A549 (cell line): Measurements from ENCODE around the gene VIM. TPM values are rescaled to one million over a fixed set of nuclear protein-coding genes. Genes with fewer than 3 reads are reported as not detected.
A peak's percentile ranks its signal among the peaks of the same experiment; 100 is the strongest.

Source experiments
- ATAC-seq, 2 experiments: fragments of 200-7000 bp in 1 of 2; fragments of >200 bp in 1 of 2; cut with Nextera tagmentation in 1 of 2; cut with Tn5 transposase in 1 of 2; 3 replicates each; pipeline versions ENCODE4 v1.8.0 to v1.9.1; 2018 to 2020; ENCODE audit warnings: mild to moderate bottlenecking in 1 of 2, moderate library complexity in 1 of 2
- CTCF ChIA-PET: fragments of 300-600 bp; sonication (Branson Sonifier 250); formaldehyde crosslinking; extraction: SDS; loops from one replicate; lab custom pipeline; 2021; ENCODE audit warnings: antibody characterized with exemption, inconsistent platforms; lab: Yijun Ruan, JAX
- POLR2A ChIA-PET: fragments of 350-600 bp; formaldehyde crosslinking; extraction: SDS; loops from one replicate; lab custom pipeline; 2021; ENCODE audit warnings: antibody characterized with exemption, inconsistent platforms; lab: Yijun Ruan, JAX
- DNase-seq, 2 experiments: peaks; one replicate each; pipeline versions ENCODE4 v3.0.0 to v3.0.0-alpha.2; 2011 to 2016; ENCODE audit warnings: low read depth in 1 of 2, low spot score in 1 of 2
- FAIRE-seq: peaks from 2 replicates; lab custom pipeline; 2011; peaks lifted over from hg19 to GRCh38; lab: Jason Lieb, UNC
- H3K27ac ChIP-seq, 2 experiments: fragments of >200 bp; sonication (Bioruptor Twin); formaldehyde crosslinking; 3 replicates each; pipeline ENCODE4 v1.5.1; 2016 to 2017
- H3K4me1 ChIP-seq: fragments of >200 bp; sonication (Bioruptor Twin); formaldehyde crosslinking; 3 replicates; pipeline ENCODE4 v1.6.1; 2016
- H3K4me2 ChIP-seq: fragments of >200 bp; sonication (Bioruptor Twin); formaldehyde crosslinking; 3 replicates; pipeline ENCODE4 v1.6.1; 2016
- H3K4me3 ChIP-seq: fragments of >200 bp; sonication (Bioruptor Twin); formaldehyde crosslinking; 3 replicates; pipeline ENCODE4 v1.5.1; 2016
- H3K9me3 ChIP-seq: fragments of >200 bp; sonication (Bioruptor Twin); formaldehyde crosslinking; 3 replicates; pipeline ENCODE4 v1.6.1; 2016
- BHLHE40 ChIP-seq: IDR thresholded peaks from 2 replicates; pipeline ENCODE4 v1.6.1; 2012; ENCODE audit warnings: low read depth, low read length, inconsistent platforms
- CBX2 ChIP-seq: fragments of 200-600 bp; sonication (generic); IDR thresholded peaks from 2 replicates; pipeline ENCODE4 v1.6.1; 2016; ENCODE audit warnings: low read depth, mild to moderate bottlenecking, borderline replicate concordance
- CBX8 ChIP-seq: fragments of 200-600 bp; sonication (generic); IDR thresholded peaks from 2 replicates; pipeline ENCODE4 v1.6.1; 2016
- E2F6 ChIP-seq: IDR thresholded peaks from 2 replicates; pipeline ENCODE4 v1.6.1; 2012; ENCODE audit warnings: low read depth, borderline replicate concordance
- FOSL2 ChIP-seq, 2 experiments: fragments of 450-650 bp in 1 of 2; fragments of >200 bp in 1 of 2; sonication (Bioruptor Twin) in 1 of 2; formaldehyde crosslinking; IDR thresholded peaks; 2 replicates each; pipeline versions ENCODE4 v1.5.0 to v1.6.1; 2016 to 2020; ENCODE audit warnings: mild to moderate bottlenecking in 1 of 2, moderate library complexity in 1 of 2
- HMGXB4 ChIP-seq: fragments of 250-450 bp; sonication (Bioruptor Pico); IDR thresholded peaks from 2 replicates; pipeline ENCODE4 v1.5.0; 2021; ENCODE audit warnings: mild to moderate bottlenecking, moderate library complexity, borderline replicate concordance
- MAZ ChIP-seq: fragments of 150-350 bp; IDR thresholded peaks from 2 replicates; pipeline ENCODE4 v1.6.1; 2014; ENCODE audit warnings: antibody characterized with exemption, low read depth, low read length, borderline replicate concordance
- MYC ChIP-seq: IDR thresholded peaks from 2 replicates; pipeline ENCODE4 v1.6.1; 2012; ENCODE audit warnings: mild to moderate bottlenecking, inconsistent platforms, low read length, improper control_type of control experiment, borderline replicate concordance
- NPAS2 ChIP-seq: fragments of 250-450 bp; sonication (Bioruptor Pico); IDR thresholded peaks from 2 replicates; pipeline ENCODE4 v1.8.0; 2022; ENCODE audit warnings: mild to moderate bottlenecking, moderate library complexity, borderline replicate concordance
- POLR2A ChIP-seq: IDR thresholded peaks from 2 replicates; pipeline ENCODE4 v1.6.1; 2012; ENCODE audit warnings: mild to moderate bottlenecking, low read length
- POLR2AphosphoS2 ChIP-seq: conservative IDR thresholded peaks from 2 replicates; pipeline ENCODE4 v1.6.1; 2012; ENCODE audit warnings: low read length, improper control_type of control experiment, inconsistent platforms
- RAD21 ChIP-seq, 2 experiments: fragments of >200 bp in 1 of 2; sonication (Bioruptor Twin) in 1 of 2; formaldehyde crosslinking in 1 of 2; IDR thresholded peaks in 1 of 2; conservative IDR thresholded peaks in 1 of 2; 2 replicates in 1 of 2; 3 replicates in 1 of 2; pipeline ENCODE4 v1.6.1; 2012 to 2018; ENCODE audit warnings: inconsistent platforms in 1 of 2
- RCOR1 ChIP-seq: fragments of 150-350 bp; IDR thresholded peaks from 2 replicates; pipeline ENCODE4 v1.6.1; 2014; ENCODE audit warnings: antibody characterized with exemption, low read length, low read depth
- RFX5 ChIP-seq: fragments of 450-650 bp; IDR thresholded peaks from 2 replicates; pipeline ENCODE4 v1.7.1; 2014; ENCODE audit warnings: antibody characterized with exemption, mild to moderate bottlenecking, moderate library complexity
- TFCP2L1 ChIP-seq: fragments of 250-450 bp; sonication (Bioruptor Pico); IDR thresholded peaks from 2 replicates; pipeline ENCODE4 v1.5.0; 2021; ENCODE audit warnings: mild to moderate bottlenecking
- USF2 ChIP-seq: fragments of 450-650 bp; IDR thresholded peaks from 2 replicates; pipeline ENCODE4 v1.6.1; 2014; ENCODE audit warnings: antibody characterized with exemption
- ZC3H11A ChIP-seq: fragments of 450-650 bp; IDR thresholded peaks from 2 replicates; pipeline ENCODE4 v1.6.1; 2014; ENCODE audit warnings: antibody characterized with exemption, mild to moderate bottlenecking
- ZFP36 ChIP-seq: fragments of 450-650 bp; IDR thresholded peaks from 2 replicates; pipeline ENCODE4 v1.6.1; 2014; ENCODE audit warnings: borderline replicate concordance; ENCODE audit not compliant: partially characterized antibody
- WGBS: methylation state at CpG from one replicate; pipeline ENCODE4 v1.1.6; 2017; ENCODE audit errors: missing lambda C conversion rate; 5-methylcytosine and 5-hydroxymethylcytosine counted together
- polyA plus RNA-seq, 4 experiments: library from polyadenylated mRNA; depleted of rRNA in 3 of 4; stranded (reverse); fragments of >200 nt; fragmentation: RNase III in 1 of 4; extraction: RNeasy Plus Mini Kit Qiagen cat#74134 plus additional on column Dnase treatment in 1 of 4; gene quantifications; 2 replicates in 3 of 4; 3 replicates in 1 of 4; pipeline ENCODE4 v1.2.3, GENCODE V29; 2011 to 2017

VIM gene
- polyA plus RNA-seq, 2 of the 4 experiments (the other 2 are of a cell fraction) = 830 to 848 TPM

GRCh38 chr10:17196573-17196972 is 31.5 kb upstream of the VIM start (continued):
- TF ChIP-seq POLR2AphosphoS2 (no peak), RCOR1 (no peak), FOSL2 (IDR thresholded peaks at IDR 0.05) (no peak), FOSL2 (CRISPR knock-in tag; IDR thresholded peaks at IDR 0.05) (no peak), BHLHE40 (no peak), CBX8 (no peak), RFX5 (no peak), TFCP2L1 (no peak), POLR2A (no peak)

- H3K27ac ChIP-seq = peak overlapping the region in 1 of 2 experiments; percentile 40; a peak in 4 of 6 replicates
- DNase-seq = no peak
- H3K4me2 ChIP-seq = peak overlapping the region; percentile 86
- peaks cover 14% of the 10 kb centered on the region for H3K4me1 ChIP-seq
- ChIA-PET POLR2A (interaction anchor here (1.1 to 1.8 kb wide), 2 partner anchors 29 to 31 kb away, joined by 4 to 10 read pairs; partner anchors contain the start of gene VIM), CTCF (interaction anchor here (0.6 to 3.5 kb wide), 2 partner anchors 30 to 232 kb away, joined by 4 to 47 read pairs; partner anchors contain the start of gene VIM)
- ATAC-seq = no peak
- no peak for TF ChIP-seq RAD21 (conservative IDR thresholded peaks at IDR 0.05 in 1 of 2, IDR thresholded peaks at IDR 0.05 in 1 of 2)
- no peak for TF ChIP-seq E2F6
- TF ChIP-seq ZC3H11A = no peak
- TF ChIP-seq CBX2 = no peak
- WGBS = 72% methylated on average over 9 of the region's 9 CpGs
- H3K4me3 ChIP-seq = no peak overlapping the region
- H3K9me3 ChIP-seq = no peaks in the 10 kb centered on the region
- FAIRE-seq = no peak
These were observed 28.7 kb upstream of the VIM start for GRCh38 chr10:17199351-17199804.

GRCh38 chr10:17200001-17200911 is 27.8 kb upstream of the VIM start:
- peak overlapping the region; percentile 86 for H3K4me2 ChIP-seq
- TF ChIP-seq MYC = no peak
- no peak for TF ChIP-seq E2F6
- no peak for TF ChIP-seq NPAS2 (CRISPR knock-in tag)
- no peak for TF ChIP-seq HMGXB4 (CRISPR knock-in tag)
- TF ChIP-seq ZFP36 = no peak
- no peak for TF ChIP-seq MAZ
- TF ChIP-seq USF2 = no peak
- H3K27ac ChIP-seq = peak overlapping the region; percentile 88 to 96
- ATAC-seq (no peak), DNase-seq (no peak), FAIRE-seq (peak; percentile 18)
- no peaks in the 10 kb centered on the region for H3K9me3 ChIP-seq
- ChIA-PET CTCF (interaction anchor here (0.6 to 3.5 kb wide), 12 partner anchors 10 to 373 kb away, joined by 3 to 47 read pairs (median 4); partner anchors contain the start of gene VIM), POLR2A (interaction anchor here (0.5 to 2.0 kb wide), 11 partner anchors 14 to 383 kb away, joined by 4 to 96 read pairs (median 8); partner anchors contain the start of genes RSU1 and VIM)
- 27% methylated on average over 10 of the region's 10 CpGs for WGBS
- H3K4me1 ChIP-seq = peaks cover 14% of the 10 kb centered on the region
- peak overlapping the region; percentile 65 for H3K4me3 ChIP-seq
